A549 (cell line): Measurements from ENCODE around the gene BNC2. TPM values are rescaled to one million over a fixed set of nuclear protein-coding genes. Genes with fewer than 3 reads are reported as not detected.

Experiments
- ATAC-seq, 2 experiments: fragments of 200-7000 bp in 1 of 2; fragments of >200 bp in 1 of 2; cut with Nextera tagmentation in 1 of 2; cut with Tn5 transposase in 1 of 2; 3 replicates each; pipeline versions ENCODE4 v1.8.0 to v1.9.1; 2018 to 2020; ENCODE audit warnings: mild to moderate bottlenecking in 1 of 2, moderate library complexity in 1 of 2
- CTCF ChIA-PET: fragments of 300-600 bp; sonication (Branson Sonifier 250); formaldehyde crosslinking; extraction: SDS; loops from one replicate; lab custom pipeline; 2021; ENCODE audit warnings: antibody characterized with exemption, inconsistent platforms; lab: Yijun Ruan, JAX
- POLR2A ChIA-PET: fragments of 350-600 bp; formaldehyde crosslinking; extraction: SDS; loops from one replicate; lab custom pipeline; 2021; ENCODE audit warnings: antibody characterized with exemption, inconsistent platforms; lab: Yijun Ruan, JAX
- DNase-seq, 2 experiments: peaks; one replicate each; pipeline versions ENCODE4 v3.0.0 to v3.0.0-alpha.2; 2011 to 2016; ENCODE audit warnings: low read depth in 1 of 2, low spot score in 1 of 2
- FAIRE-seq: peaks from 2 replicates; lab custom pipeline; 2011; peaks lifted over from hg19 to GRCh38; lab: Jason Lieb, UNC
- H3K27ac ChIP-seq, 2 experiments: fragments of >200 bp; sonication (Bioruptor Twin); formaldehyde crosslinking; 3 replicates each; pipeline ENCODE4 v1.5.1; 2016 to 2017
- H3K4me1 ChIP-seq: fragments of >200 bp; sonication (Bioruptor Twin); formaldehyde crosslinking; 3 replicates; pipeline ENCODE4 v1.6.1; 2016
- H3K4me2 ChIP-seq: fragments of >200 bp; sonication (Bioruptor Twin); formaldehyde crosslinking; 3 replicates; pipeline ENCODE4 v1.6.1; 2016
- H3K4me3 ChIP-seq: fragments of >200 bp; sonication (Bioruptor Twin); formaldehyde crosslinking; 3 replicates; pipeline ENCODE4 v1.5.1; 2016
- H3K9me3 ChIP-seq: fragments of >200 bp; sonication (Bioruptor Twin); formaldehyde crosslinking; 3 replicates; pipeline ENCODE4 v1.6.1; 2016
- CEBPB ChIP-seq, 2 experiments: fragments of >200 bp in 1 of 2; sonication (Bioruptor Twin) in 1 of 2; formaldehyde crosslinking in 1 of 2; IDR thresholded peaks; 2 replicates each; pipeline ENCODE4 v1.6.1; 2012 to 2016
- ELK1 ChIP-seq: fragments of 150-350 bp; IDR thresholded peaks from 2 replicates; pipeline ENCODE4 v1.6.1; 2014; ENCODE audit warnings: low read depth, mild to moderate bottlenecking, low read length
- FOXS1 ChIP-seq: fragments of 250-450 bp; sonication (Bioruptor Pico); IDR thresholded peaks from 2 replicates; pipeline ENCODE4 v1.5.0; 2020; ENCODE audit warnings: mild to moderate bottlenecking, moderate library complexity
- HOXA7 ChIP-seq: fragments of 250-450 bp; sonication (Bioruptor Pico); IDR thresholded peaks from 2 replicates; pipeline ENCODE4 v1.5.0; 2020; ENCODE audit warnings: mild to moderate bottlenecking, moderate library complexity
- HOXB13 ChIP-seq: fragments of 250-450 bp; sonication (Bioruptor Pico); IDR thresholded peaks from 2 replicates; pipeline ENCODE4 v1.5.0; 2020; ENCODE audit warnings: low read depth, mild to moderate bottlenecking, moderate library complexity
- HOXB5 ChIP-seq: fragments of 250-450 bp; sonication (Bioruptor Pico); IDR thresholded peaks from 2 replicates; pipeline ENCODE4 v1.5.0; 2020; ENCODE audit warnings: mild to moderate bottlenecking, moderate library complexity
- JUN ChIP-seq, 2 experiments: fragments of >200 bp; sonication (Bioruptor Twin); formaldehyde crosslinking; IDR thresholded peaks; 2 replicates in 1 of 2; 3 replicates in 1 of 2; pipeline ENCODE4 v1.6.1; 2016 to 2017
- KDM5A ChIP-seq: fragments of 200-600 bp; sonication (generic); IDR thresholded peaks from 2 replicates; pipeline ENCODE4 v1.6.1; 2016; ENCODE audit warnings: antibody characterized with exemption, mild to moderate bottlenecking
- MAFK ChIP-seq: fragments of 450-650 bp; IDR thresholded peaks from 2 replicates; pipeline ENCODE4 v1.6.1; 2014; ENCODE audit not compliant: partially characterized antibody
- MAX ChIP-seq: IDR thresholded peaks from 2 replicates; pipeline ENCODE4 v1.6.1; 2012
- POLR2AphosphoS2 ChIP-seq: conservative IDR thresholded peaks from 2 replicates; pipeline ENCODE4 v1.6.1; 2012; ENCODE audit warnings: low read length, improper control_type of control experiment, inconsistent platforms
- RAD21 ChIP-seq, 2 experiments: fragments of >200 bp in 1 of 2; sonication (Bioruptor Twin) in 1 of 2; formaldehyde crosslinking in 1 of 2; IDR thresholded peaks in 1 of 2; conservative IDR thresholded peaks in 1 of 2; 2 replicates in 1 of 2; 3 replicates in 1 of 2; pipeline ENCODE4 v1.6.1; 2012 to 2018; ENCODE audit warnings: inconsistent platforms in 1 of 2
- RNF2 ChIP-seq: fragments of 200-600 bp; sonication (generic); IDR thresholded peaks from 2 replicates; pipeline ENCODE4 v1.6.1; 2016; ENCODE audit warnings: low read depth, mild to moderate bottlenecking, antibody characterized with exemption, moderate library complexity, borderline replicate concordance
- TP53 ChIP-seq: fragments of 250-450 bp; sonication (Bioruptor Pico); IDR thresholded peaks from 2 replicates; pipeline ENCODE4 v1.5.0; 2021; ENCODE audit warnings: mild to moderate bottlenecking, moderate library complexity
- ZSCAN20 ChIP-seq: fragments of 250-450 bp; sonication (Bioruptor Pico); IDR thresholded peaks from 2 replicates; pipeline ENCODE4 v1.8.0; 2022; ENCODE audit warnings: mild to moderate bottlenecking, moderate library complexity
- WGBS: methylation state at CpG from one replicate; pipeline ENCODE4 v1.1.6; 2017; ENCODE audit errors: missing lambda C conversion rate; 5-methylcytosine and 5-hydroxymethylcytosine counted together
- polyA plus RNA-seq, 4 experiments: library from polyadenylated mRNA; depleted of rRNA in 3 of 4; stranded (reverse); fragments of >200 nt; fragmentation: RNase III in 1 of 4; extraction: RNeasy Plus Mini Kit Qiagen cat#74134 plus additional on column Dnase treatment in 1 of 4; gene quantifications; 2 replicates in 3 of 4; 3 replicates in 1 of 4; pipeline ENCODE4 v1.2.3, GENCODE V29; 2011 to 2017
- TF ChIP-seq, protein P1 (sequence below): fragments of >200 bp; sonication (Bioruptor Twin); formaldehyde crosslinking; IDR thresholded peaks from 3 replicates; pipeline ENCODE4 v1.6.1; 2016
- TF ChIP-seq, protein P2 (sequence below): fragments of 250-450 bp; sonication (Bioruptor Pico); IDR thresholded peaks from 2 replicates; pipeline ENCODE4 v1.5.0; 2020; ENCODE audit warnings: low read depth, mild to moderate bottlenecking, moderate library complexity

The BNC2 gene
- polyA plus RNA-seq, 2 of the 4 experiments (the other 2 are of a cell fraction), result 6.2 to 7.5 TPM

GRCh38 chr9:16801871-16802466 lies 68.5 kb downstream of the BNC2 start:
- no peak for DNase-seq
- H3K9me3 ChIP-seq, result no peaks in the 10 kb centered on the region
- POLR2A ChIA-PET, result no interaction called here
- TF ChIP-seq ELK1, result no peak
- no peak for TF ChIP-seq RAD21 (conservative IDR thresholded peaks at IDR 0.05 in 1 of 2, IDR thresholded peaks at IDR 0.05 in 1 of 2)
- TF ChIP-seq FOXS1 (CRISPR knock-in tag), result no peak
- no peak for TF ChIP-seq MAFK
- TF ChIP-seq HOXB13 (CRISPR knock-in tag), result no peak
- TF ChIP-seq, protein P1, sequence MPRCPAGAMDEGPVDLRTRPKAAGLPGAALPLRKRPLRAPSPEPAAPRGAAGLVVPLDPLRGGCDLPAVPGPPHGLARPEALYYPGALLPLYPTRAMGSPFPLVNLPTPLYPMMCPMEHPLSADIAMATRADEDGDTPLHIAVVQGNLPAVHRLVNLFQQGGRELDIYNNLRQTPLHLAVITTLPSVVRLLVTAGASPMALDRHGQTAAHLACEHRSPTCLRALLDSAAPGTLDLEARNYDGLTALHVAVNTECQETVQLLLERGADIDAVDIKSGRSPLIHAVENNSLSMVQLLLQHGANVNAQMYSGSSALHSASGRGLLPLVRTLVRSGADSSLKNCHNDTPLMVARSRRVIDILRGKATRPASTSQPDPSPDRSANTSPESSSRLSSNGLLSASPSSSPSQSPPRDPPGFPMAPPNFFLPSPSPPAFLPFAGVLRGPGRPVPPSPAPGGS, result no peak
- no peak for TF ChIP-seq KDM5A
- TF ChIP-seq ZSCAN20, result no peak
- no peak for TF ChIP-seq HOXA7
- TF ChIP-seq HOXB5 (CRISPR knock-in tag), result no peak
- no peak for TF ChIP-seq TP53 (CRISPR knock-in tag)
- TF ChIP-seq, all 56 proteins: peak for 0
- Histone ChIP-seq H3K4me2 (no peak overlapping the region), H3K4me1 (no peaks in the 10 kb centered on the region), H3K4me3 (no peak overlapping the region), H3K27ac (no peak overlapping the region)
- ATAC-seq (no peak), FAIRE-seq (no peak)
- 68% methylated on average over 10 of the region's 10 CpGs for WGBS
- CTCF ChIA-PET, result interaction anchor here (1.2 to 1.7 kb wide), 3 partner anchors 11 to 21 kb away, joined by 3 to 4 read pairs (median 4); no protein-coding TSS in a partner anchor

GRCh38 chr9:16796304-16796825 lies 74.1 kb downstream of the BNC2 start:
- Histone ChIP-seq H3K9me3 (no peaks in the 10 kb centered on the region), H3K4me1 (no peaks in the 10 kb centered on the region), H3K4me3 (no peak overlapping the region), H3K4me2 (no peak overlapping the region), H3K27ac (no peak overlapping the region)
- FAIRE-seq (no peak), ATAC-seq (no peak), DNase-seq (no peak)
- ChIA-PET CTCF (no interaction called here), POLR2A (no interaction called here)
- 93% methylated on average over 5 of the region's 5 CpGs for WGBS
- no peak for TF ChIP-seq KDM5A
- TF ChIP-seq, protein P2, sequence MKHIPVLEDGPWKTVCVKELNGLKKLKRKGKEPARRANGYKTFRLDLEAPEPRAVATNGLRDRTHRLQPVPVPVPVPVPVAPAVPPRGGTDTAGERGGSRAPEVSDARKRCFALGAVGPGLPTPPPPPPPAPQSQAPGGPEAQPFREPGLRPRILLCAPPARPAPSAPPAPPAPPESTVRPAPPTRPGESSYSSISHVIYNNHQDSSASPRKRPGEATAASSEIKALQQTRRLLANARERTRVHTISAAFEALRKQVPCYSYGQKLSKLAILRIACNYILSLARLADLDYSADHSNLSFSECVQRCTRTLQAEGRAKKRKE (CRISPR knock-in tag), result no peak
- no peak for TF ChIP-seq CEBPB (IDR thresholded peaks at IDR 0.05)
- TF ChIP-seq RNF2, result no peak

DNA sequence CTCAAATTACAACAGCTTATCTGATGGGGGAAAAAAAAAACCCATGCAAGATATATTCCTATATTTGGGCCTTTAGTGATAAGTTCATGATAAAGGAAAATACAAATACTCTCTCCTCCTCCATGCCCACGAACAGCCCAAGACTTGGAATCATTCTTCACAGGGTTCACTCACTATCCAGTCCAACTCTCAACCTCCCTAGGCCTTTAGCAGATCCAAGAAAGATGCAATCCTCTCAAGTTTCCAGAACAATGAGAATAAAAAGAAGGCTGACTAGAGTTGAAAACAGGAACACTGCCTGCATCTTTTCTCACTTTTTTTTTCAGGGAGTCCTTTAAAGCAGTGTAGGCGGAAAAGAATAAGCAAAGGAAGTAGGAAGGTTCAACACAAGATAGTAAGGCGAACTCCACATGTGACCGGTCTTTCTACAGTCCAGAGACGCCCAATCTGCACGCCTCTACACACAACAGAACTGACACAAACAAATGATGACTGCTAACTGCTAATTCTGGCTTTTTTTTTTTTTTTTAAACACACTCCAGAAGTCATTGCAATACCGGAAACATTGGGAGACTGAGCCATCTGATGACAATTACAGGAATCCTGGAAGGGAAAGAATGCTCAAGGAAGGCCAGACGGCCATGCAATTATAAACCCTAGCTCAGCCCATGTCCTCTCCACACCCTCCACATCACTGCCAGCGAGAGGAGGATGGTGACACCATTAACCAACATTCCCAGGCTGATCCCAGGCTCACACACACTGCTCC lies 75.4 kb downstream of the BNC2 start:
- ATAC-seq, result no peak
- CTCF ChIA-PET, result interaction anchor here (1.0 kb wide), 1 partner anchor 10 kb away, joined by 3 read pairs; no protein-coding TSS in a partner anchor
- POLR2A ChIA-PET, result no interaction called here

More for the DNA sequence above, 75.4 kb downstream of the BNC2 start:
- 77% methylated on average over 9 of the region's 9 CpGs for WGBS
- no peak for DNase-seq
- no peak for FAIRE-seq
- Histone ChIP-seq H3K4me1 (no peaks in the 10 kb centered on the region), H3K4me3 (no peak overlapping the region), H3K9me3 (no peaks in the 10 kb centered on the region), H3K4me2 (no peak overlapping the region), H3K27ac (no peak overlapping the region)
- TF ChIP-seq JUN (IDR thresholded peaks at IDR 0.05) (no peak), POLR2AphosphoS2 (no peak), MAX (no peak)
- TF ChIP-seq, all 56 proteins: peak for 0
